ENCODE data around the gene NINJ2.

Gene NINJ2

GRCh38 chr12:675562-675961, 12.3 kb upstream of the NINJ2 start:
- no peaks in the 10 kb centered on the region for H3K9me2 ChIP-seq (replicated peaks; ENCODE audit: low read depth, low read length)
- no peaks in the 10 kb centered on the region for H3F3A ChIP-seq (ENCODE audit: low read depth)
- H3K9ac ChIP-seq (ENCODE audit: low read depth, low read length, poor library complexity, severe bottlenecking), result no peak overlapping the region
- no peaks in the 10 kb centered on the region for H3K27me3 ChIP-seq (ENCODE audit: insufficient read depth, low read length, poor library complexity, severe bottlenecking)
- H3K4me1 ChIP-seq (ENCODE audit: insufficient read depth, low read length, poor library complexity, severe bottlenecking), result peaks cover 36% of the 10 kb centered on the region
- no peaks in the 10 kb centered on the region for H4K20me1 ChIP-seq (ENCODE audit: insufficient read depth, low read length, poor library complexity, severe bottlenecking)
- no peaks in the 10 kb centered on the region for H3K9me3 ChIP-seq (ENCODE audit: insufficient read depth, low read depth, low read length)
- H3K36me3 ChIP-seq (ENCODE audit: insufficient read depth, low read length), result no peaks in the 10 kb centered on the region
- H2AFZ ChIP-seq (ENCODE audit: low read length), result no peak overlapping the region
- TF ChIP-seq CTCF (conservative IDR thresholded peaks at IDR 0.05; ENCODE audit: low read length) (no peak), EZH2phosphoT487 (IDR thresholded peaks at IDR 0.05; ENCODE audit: borderline replicate concordance) (no peak)
- no peaks in the 10 kb centered on the region for H3K79me2 ChIP-seq (ENCODE audit: insufficient read depth, low read length)
- H3K4me2 ChIP-seq (ENCODE audit: low read depth, low read length, poor library complexity, severe bottlenecking), result no peak overlapping the region
- no peak overlapping the region for H3K4me3 ChIP-seq (ENCODE audit: low read length, poor library complexity, severe bottlenecking)

- H3K4me3 ChIP-seq (ENCODE audit: low read length, poor library complexity, severe bottlenecking), result peak overlapping the region; percentile 47
- H3K4me2 ChIP-seq (ENCODE audit: low read depth, low read length, poor library complexity, severe bottlenecking), result peak overlapping the region; percentile 63
- H2AFZ ChIP-seq (ENCODE audit: low read length), result peak overlapping the region; percentile 57
Observed at GRCh38 chr12:674272-674781, 11.1 kb upstream of the NINJ2 start.

GRCh38 chr12:673849-674248, 10.6 kb upstream of the NINJ2 start:
- no peaks in the 10 kb centered on the region for H3F3A ChIP-seq (ENCODE audit: low read depth)
- peak overlapping the region; percentile 51 for H3K9ac ChIP-seq (ENCODE audit: low read depth, low read length, poor library complexity, severe bottlenecking)
- H3K9me2 ChIP-seq (replicated peaks; ENCODE audit: low read depth, low read length), result no peaks in the 10 kb centered on the region
- peak overlapping the region; percentile 57; the same call in 1 of the 2 replicates for H2AFZ ChIP-seq (ENCODE audit: low read length)
- no peaks in the 10 kb centered on the region for H3K9me3 ChIP-seq (ENCODE audit: insufficient read depth, low read depth, low read length)
- peak overlapping the region; percentile 47 for H3K4me3 ChIP-seq (ENCODE audit: low read length, poor library complexity, severe bottlenecking)
- TF ChIP-seq EZH2phosphoT487 (IDR thresholded peaks at IDR 0.05; ENCODE audit: borderline replicate concordance) (no peak), CTCF (conservative IDR thresholded peaks at IDR 0.05; ENCODE audit: low read length) (no peak)
- H3K4me1 ChIP-seq (ENCODE audit: insufficient read depth, low read length, poor library complexity, severe bottlenecking), result peaks cover 45% of the 10 kb centered on the region
- no peaks in the 10 kb centered on the region for H3K36me3 ChIP-seq (ENCODE audit: insufficient read depth, low read length)
- no peaks in the 10 kb centered on the region for H4K20me1 ChIP-seq (ENCODE audit: insufficient read depth, low read length, poor library complexity, severe bottlenecking)
- H3K79me2 ChIP-seq (ENCODE audit: insufficient read depth, low read length), result no peaks in the 10 kb centered on the region
- H3K4me2 ChIP-seq (ENCODE audit: low read depth, low read length, poor library complexity, severe bottlenecking), result peak overlapping the region; percentile 63
- H3K27me3 ChIP-seq (ENCODE audit: insufficient read depth, low read length, poor library complexity, severe bottlenecking), result no peaks in the 10 kb centered on the region

More at GRCh38 chr12:674272-674781, 11.1 kb upstream of the NINJ2 start:
- H3K79me2 ChIP-seq (ENCODE audit: insufficient read depth, low read length), result no peaks in the 10 kb centered on the region
- peak overlapping the region; percentile 51 for H3K9ac ChIP-seq (ENCODE audit: low read depth, low read length, poor library complexity, severe bottlenecking)
- H3K36me3 ChIP-seq (ENCODE audit: insufficient read depth, low read length), result no peaks in the 10 kb centered on the region
- no peaks in the 10 kb centered on the region for H4K20me1 ChIP-seq (ENCODE audit: insufficient read depth, low read length, poor library complexity, severe bottlenecking)
- peaks cover 40% of the 10 kb centered on the region for H3K4me1 ChIP-seq (ENCODE audit: insufficient read depth, low read length, poor library complexity, severe bottlenecking)
- TF ChIP-seq CTCF (conservative IDR thresholded peaks at IDR 0.05; ENCODE audit: low read length), result no peak
- TF ChIP-seq EZH2phosphoT487 (IDR thresholded peaks at IDR 0.05; ENCODE audit: borderline replicate concordance), result no peak
- no peaks in the 10 kb centered on the region for H3K27me3 ChIP-seq (ENCODE audit: insufficient read depth, low read length, poor library complexity, severe bottlenecking)
- H3K9me2 ChIP-seq (replicated peaks; ENCODE audit: low read depth, low read length), result no peaks in the 10 kb centered on the region
- H3F3A ChIP-seq (ENCODE audit: low read depth), result no peaks in the 10 kb centered on the region
- no peaks in the 10 kb centered on the region for H3K9me3 ChIP-seq (ENCODE audit: insufficient read depth, low read depth, low read length)
